ENCODE results near the gene TMSB4Y. TPM values are rescaled to one million over a fixed set of nuclear protein-coding genes. Genes with fewer than 3 reads are reported as not detected.

Gene TMSB4Y
- total RNA-seq (2022; extraction: Qiagen RNA extraction): 0.56 to 1.1 TPM (median 1.1 TPM) in 5 replicates

GRCh38 chrY:13703568-13703968, at the start of gene TMSB4Y:
Gene TMSB4Y (plus strand): TSS chrY:13703899.

Other genes starting within 250 kb of the TMSB4Y start
- 2.5 to 3.3 TPM (median 3.1 TPM) in 5 replicates for gene UTY, start 223.9 kb upstream of the TMSB4Y start, total RNA-seq (2022; extraction: Qiagen RNA extraction)